Peyer's patch (tissue), 4 donors: ENCODE data around the gene EXOSC2. TPM values are rescaled to one million over a fixed set of nuclear protein-coding genes. Genes with fewer than 3 reads are reported as not detected.

Experiments
- DNase-seq, 3 donors: peaks; one replicate each; pipeline ENCODE4 v3.0.0-alpha.2; 2017 to 2019
- H3K27ac ChIP-seq, 4 donors: fragments of 200-600 bp; sonication (generic); one replicate each; pipeline ENCODE4 v1.5.1; 2016 to 2019
- H3K27me3 ChIP-seq, 2 donors: fragments of 200-600 bp; sonication (generic); one replicate each; pipeline ENCODE4 v1.5.1; 2019
- H3K36me3 ChIP-seq, 3 donors: fragments of 200-600 bp; sonication (generic); one replicate each; pipeline ENCODE4 v1.5.1; 2016 to 2019
- H3K4me1 ChIP-seq, 4 donors: fragments of 200-600 bp; sonication (generic); one replicate each; pipeline ENCODE4 v1.5.1; 2016 to 2019
- H3K4me3 ChIP-seq, 4 donors: fragments of 200-600 bp; sonication (generic); 1 replicate in 3 of 4; 2 replicates in 1 of 4; pipeline ENCODE4 v1.5.1; 2016 to 2019; ENCODE audit warnings: mild to moderate bottlenecking in 1 of 4
- H3K9me3 ChIP-seq, 4 donors: fragments of 200-600 bp; sonication (generic); one replicate each; pipeline ENCODE4 v1.5.1; 2016 to 2019; ENCODE audit warnings: mild to moderate bottlenecking in 1 of 4
- CTCF ChIP-seq, 6 experiments: fragments of 450-650 bp in 4 of 6; fragments of 200-600 bp in 2 of 6; sonication (generic) in 1 of 6; IDR thresholded peaks; one replicate each; pipeline ENCODE4 v1.5.1; 2017 to 2019; ENCODE audit warnings: antibody characterized with exemption in 6 of 6, mild to moderate bottlenecking in 3 of 6, moderate library complexity in 1 of 6
- POLR2A ChIP-seq, 2 donors: fragments of 450-650 bp; IDR thresholded peaks; one replicate each; pipeline ENCODE4 v1.5.1; 2017; ENCODE audit warnings: antibody characterized with exemption in 2 of 2, mild to moderate bottlenecking in 2 of 2, moderate library complexity in 2 of 2
- total RNA-seq, 4 donors: library from RNA; depleted of rRNA; stranded (reverse); fragments of >200 nt; gene quantifications; one replicate each; pipeline ENCODE4 v1.1.0, GENCODE V29; 2016

The EXOSC2 gene
- total RNA-seq, 4 donors from 2014 or later, result 19.1 to 33.8 (median 20.8) TPM

DNA sequence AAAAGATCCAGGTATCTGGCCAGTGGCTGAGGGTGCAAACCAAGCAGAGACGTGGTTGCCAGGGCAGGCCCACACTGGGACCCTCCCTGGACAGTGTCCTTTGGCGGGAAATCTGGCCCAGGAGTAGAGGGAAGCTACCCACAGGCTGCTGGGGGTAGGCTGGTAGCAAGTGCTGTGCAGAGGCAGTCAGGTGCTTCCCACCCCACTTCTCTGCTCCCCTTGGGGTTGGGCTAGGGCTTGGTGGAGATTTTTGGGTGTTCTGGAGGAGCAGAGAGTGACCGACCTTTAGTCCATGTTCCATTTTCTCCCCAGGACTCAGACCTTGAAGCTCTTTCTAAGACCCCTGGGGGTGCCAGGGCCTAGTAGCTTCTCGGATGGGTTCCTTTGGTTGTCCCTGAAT, 23.6 kb upstream of the EXOSC2 start:
- no peak overlapping the region for H3K4me3 ChIP-seq
- H3K9me3 ChIP-seq, result no peaks in the 10 kb centered on the region
- peaks cover 0 to 10% (median 4%) of the 10 kb centered on the region in 4 donors for H3K4me1 ChIP-seq
- peaks cover 0 to 24% of the 10 kb centered on the region in 2 donors for H3K27me3 ChIP-seq
- TF ChIP-seq CTCF (IDR thresholded peaks at IDR 0.05) (no peak), POLR2A (IDR thresholded peaks at IDR 0.05) (no peak)
- no peak for DNase-seq
- H3K36me3 ChIP-seq, result no peaks in the 10 kb centered on the region
- no peak overlapping the region for H3K27ac ChIP-seq

DNA sequence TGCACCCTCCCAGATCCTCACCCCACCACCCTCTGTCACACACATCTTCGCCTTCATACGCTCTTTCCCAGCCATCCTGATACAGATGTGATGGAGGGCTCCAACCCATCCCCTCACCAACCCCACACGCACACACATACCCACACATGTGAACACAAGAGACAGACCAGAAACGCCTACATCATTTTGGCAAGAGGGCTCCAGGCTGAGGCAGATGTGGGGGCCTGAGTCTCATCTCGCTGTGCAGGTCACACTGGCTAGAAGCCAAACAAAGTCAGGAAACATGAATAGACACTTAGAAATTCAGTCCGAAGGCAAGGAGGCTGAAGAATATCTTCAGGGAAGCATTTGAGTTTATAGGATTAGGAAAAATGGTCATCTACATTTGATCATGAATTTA, 22.9 kb upstream of the EXOSC2 start:
- Histone ChIP-seq H3K36me3 (no peaks in the 10 kb centered on the region), H3K4me1 (peaks cover 0 to 8% (median 1%) of the 10 kb centered on the region in 4 donors), H3K27ac (no peak overlapping the region), H3K9me3 (no peaks in the 10 kb centered on the region), H3K27me3 (peaks cover 0 to 17% of the 10 kb centered on the region in 2 donors), H3K4me3 (no peak overlapping the region)
- DNase-seq, result no peak
- no peak for TF ChIP-seq POLR2A (IDR thresholded peaks at IDR 0.05)
- TF ChIP-seq CTCF (IDR thresholded peaks at IDR 0.05), result no peak

DNA sequence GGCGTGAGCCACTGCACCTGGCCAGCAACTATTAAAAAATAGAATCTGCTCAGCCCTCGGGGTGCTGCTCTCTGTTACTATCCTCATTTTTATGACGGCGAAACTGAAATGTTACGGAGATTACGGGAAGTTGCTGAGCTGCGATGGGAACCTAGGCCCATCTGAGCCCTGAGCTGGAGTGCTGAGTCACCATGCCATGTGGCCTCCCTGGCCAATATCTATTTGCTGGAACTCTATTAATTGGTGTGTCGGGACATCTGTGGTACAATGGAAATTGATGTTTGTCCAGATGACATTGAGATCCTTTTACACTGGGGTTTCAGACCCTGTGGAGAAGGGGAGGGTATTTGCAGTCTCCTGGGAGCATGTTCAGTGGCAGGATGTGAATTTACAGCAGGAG, 21.1 kb upstream of the EXOSC2 start:
- H3K4me3 ChIP-seq, result no peak overlapping the region
- no peak for DNase-seq
- H3K27me3 ChIP-seq, result no peaks in the 10 kb centered on the region
- H3K27ac ChIP-seq, result no peak overlapping the region
- H3K9me3 ChIP-seq, result no peaks in the 10 kb centered on the region
- no peaks in the 10 kb centered on the region for H3K36me3 ChIP-seq
- no peak for TF ChIP-seq POLR2A (IDR thresholded peaks at IDR 0.05)
- TF ChIP-seq CTCF (IDR thresholded peaks at IDR 0.05), result no peak
- H3K4me1 ChIP-seq, result no peaks in the 10 kb centered on the region

GRCh38 chr9:130672933-130673615, 20.5 kb upstream of the EXOSC2 start:
- no peak overlapping the region for H3K4me3 ChIP-seq
- H3K9me3 ChIP-seq, result no peaks in the 10 kb centered on the region
- no peak for DNase-seq
- H3K27ac ChIP-seq, result no peak overlapping the region
- no peaks in the 10 kb centered on the region for H3K4me1 ChIP-seq
- H3K36me3 ChIP-seq, result no peaks in the 10 kb centered on the region
- no peak for TF ChIP-seq CTCF (IDR thresholded peaks at IDR 0.05)
- H3K27me3 ChIP-seq, result no peaks in the 10 kb centered on the region

GRCh38 chr9:130675396-130675795, 18.2 kb upstream of the EXOSC2 start:
- DNase-seq, result no peak
- H3K27ac ChIP-seq, result no peak overlapping the region
- H3K4me1 ChIP-seq, result no peaks in the 10 kb centered on the region
- H3K9me3 ChIP-seq, result no peaks in the 10 kb centered on the region
- no peaks in the 10 kb centered on the region for H3K36me3 ChIP-seq
- H3K27me3 ChIP-seq, result peaks cover 0 to 4% of the 10 kb centered on the region in 2 donors
- TF ChIP-seq POLR2A (IDR thresholded peaks at IDR 0.05), result no peak
- TF ChIP-seq CTCF (IDR thresholded peaks at IDR 0.05), result no peak
- no peak overlapping the region for H3K4me3 ChIP-seq
